GM12872 (cell line): ENCODE results near the gene PRSS12.

Experiments
- CTCF ChIP-seq: IDR thresholded peaks from 3 replicates; pipeline ENCODE4 v1.5.1; 2011; ENCODE audit warnings: low read depth, mild to moderate bottlenecking, low read length, moderate library complexity; ENCODE audit not compliant: insufficient read depth

PRSS12 gene

DNA sequence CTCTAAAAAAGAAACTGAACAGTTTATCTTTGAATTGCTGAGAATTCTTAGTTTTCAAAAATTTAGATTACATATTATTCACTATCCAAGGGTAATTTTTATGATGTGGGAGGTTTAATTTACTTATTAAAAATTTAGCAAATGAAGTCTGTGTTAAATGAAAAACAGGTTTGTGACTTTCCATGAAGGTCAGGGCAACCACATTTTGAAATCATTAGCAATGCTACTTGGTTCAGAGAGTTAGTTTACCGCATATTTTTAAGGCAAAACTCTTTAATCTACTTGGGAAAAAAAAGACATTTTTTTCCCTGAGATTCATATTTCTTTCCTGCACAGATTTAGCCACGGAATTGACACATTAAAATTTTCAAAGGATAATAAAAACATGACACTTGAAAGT, 37.3 kb upstream of the PRSS12 start:
- TF ChIP-seq CTCF, result no peak

- TF ChIP-seq CTCF, result no peak
Observed at GRCh38 chr4:118389721-118390120, 36.9 kb upstream of the PRSS12 start.

DNA sequence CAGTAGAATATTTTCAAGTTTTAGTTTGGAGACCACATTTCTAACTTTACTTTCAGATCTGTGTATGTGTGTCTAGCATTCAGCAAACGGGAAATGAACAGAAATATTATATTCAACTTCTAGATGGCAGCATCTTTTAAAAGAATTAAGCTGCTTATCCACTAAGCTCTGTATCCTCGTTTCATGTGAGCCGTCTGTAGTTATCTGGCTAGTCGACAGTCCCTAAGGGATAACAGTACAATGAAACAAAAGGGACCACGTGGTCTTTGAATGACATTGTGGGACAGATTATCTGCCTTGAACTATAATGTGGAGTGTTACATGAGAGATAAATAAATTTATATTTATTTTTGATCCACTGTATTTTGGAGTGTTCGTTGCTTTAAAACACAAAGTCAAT, 35.8 kb upstream of the PRSS12 start:
- no peak for TF ChIP-seq CTCF

DNA sequence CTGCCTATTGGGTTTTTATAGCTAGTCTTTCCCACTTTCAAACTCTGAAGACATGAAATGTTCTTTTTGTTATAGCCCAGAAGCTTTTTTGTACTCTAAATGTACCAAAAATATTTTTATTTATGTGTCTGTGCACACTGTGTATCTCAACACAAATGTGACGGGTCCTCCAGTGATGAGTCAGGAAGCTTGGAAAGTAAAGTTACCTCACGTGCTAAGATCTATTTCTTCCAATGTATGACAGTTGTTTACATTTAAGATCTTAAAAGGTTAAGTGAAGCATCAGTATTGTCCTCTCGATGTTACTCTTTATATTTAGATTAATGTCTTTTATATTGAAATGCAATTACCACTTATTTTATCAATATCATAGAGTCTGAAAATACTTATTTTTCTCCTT, 29.1 kb upstream of the PRSS12 start:
- TF ChIP-seq CTCF, result no peak

DNA sequence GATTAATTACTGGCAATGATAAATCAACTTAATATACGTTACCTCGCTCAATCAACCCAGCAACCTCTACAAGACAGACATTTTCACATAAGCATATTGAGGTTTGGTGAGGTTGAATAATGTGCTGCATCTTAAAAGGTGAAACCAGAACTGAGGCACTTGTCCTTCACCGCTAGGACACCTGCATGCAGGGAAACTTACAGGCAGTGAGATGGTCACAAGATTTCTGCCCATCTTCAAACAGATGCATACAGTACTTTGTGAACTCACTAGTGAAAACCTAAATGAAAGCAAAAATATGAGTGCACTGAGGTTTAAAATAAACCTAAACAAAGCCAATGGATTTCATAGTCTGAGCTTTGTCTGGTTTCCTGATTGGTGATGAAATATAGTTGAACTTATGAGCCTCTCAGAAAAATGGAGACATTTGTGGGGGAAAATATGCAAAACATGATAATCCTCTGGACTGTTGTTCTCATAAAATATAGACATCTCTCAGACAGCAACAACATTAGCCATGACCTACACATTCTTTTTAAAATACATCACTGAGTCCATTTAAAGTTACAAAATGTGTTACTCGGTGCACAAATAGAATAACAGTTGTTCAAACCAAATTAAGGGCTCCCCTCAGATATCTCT, 20.9 kb upstream of the PRSS12 start:
- TF ChIP-seq CTCF, result no peak

DNA sequence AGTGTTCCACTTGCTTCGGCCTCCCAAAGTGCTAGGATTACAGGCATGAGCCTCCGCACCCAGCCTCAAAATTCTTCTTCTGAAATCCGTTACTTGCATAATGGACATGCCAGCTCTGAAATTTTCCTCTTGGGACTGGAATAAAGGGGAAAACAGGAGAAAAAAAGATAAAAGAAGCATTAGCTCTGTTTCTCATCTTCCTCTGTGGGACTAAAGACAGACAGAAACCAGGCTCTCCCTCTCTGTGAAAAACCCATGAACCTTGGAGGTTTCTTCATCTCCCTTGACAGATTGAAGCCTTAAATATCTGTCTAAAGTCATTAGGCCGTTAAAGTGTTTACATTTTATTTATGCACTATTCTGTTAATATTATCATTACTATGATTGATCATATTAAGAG, 19.4 kb upstream of the PRSS12 start:
- no peak for TF ChIP-seq CTCF

GRCh38 chr4:118369231-118369630, 16.4 kb upstream of the PRSS12 start:
- TF ChIP-seq CTCF, result no peak
